RWPE2 (cell line): ENCODE data around the gene PTCH2.

Source experiments
- ATAC-seq: fragments of 200-7000 bp; cut with Tn5 transposase; 3 replicates; pipeline ENCODE4 v1.9.1; 2021; ENCODE audit warnings: low read depth
- DNase-seq: peaks from one replicate; pipeline ENCODE4 v3.0.0-alpha.2; 2020; ENCODE audit warnings: low spot score
- H3K27ac ChIP-seq: fragments of 450-650 bp; 2 replicates; pipeline ENCODE4 v1.5.1; 2017; ENCODE audit warnings: mild to moderate bottlenecking; ENCODE audit not compliant: poor library complexity, severe bottlenecking
- H3K27me3 ChIP-seq: fragments of 250-450 bp; sonication (Bioruptor Pico); 2 replicates; pipeline ENCODE4 v1.5.1; 2021; ENCODE audit warnings: mild to moderate bottlenecking, moderate library complexity; ENCODE audit not compliant: insufficient read depth, poor library complexity, severe bottlenecking
- H3K36me3 ChIP-seq: fragments of 250-450 bp; sonication (Bioruptor Pico); 2 replicates; pipeline ENCODE4 v1.5.1; 2020; ENCODE audit warnings: low read depth, mild to moderate bottlenecking, moderate library complexity
- H3K4me1 ChIP-seq: fragments of 250-450 bp; sonication (Bioruptor Pico); 2 replicates; pipeline ENCODE4 v1.5.1; 2021; ENCODE audit warnings: mild to moderate bottlenecking, moderate library complexity; ENCODE audit not compliant: insufficient read depth, poor library complexity, severe bottlenecking
- H3K4me3 ChIP-seq: fragments of 250-450 bp; sonication (Bioruptor Pico); 2 replicates; pipeline ENCODE4 v1.5.1; 2021; ENCODE audit warnings: mild to moderate bottlenecking, moderate library complexity; ENCODE audit not compliant: severe bottlenecking
- H3K9me3 ChIP-seq: fragments of 250-450 bp; sonication (Bioruptor Pico); 2 replicates; pipeline ENCODE4 v1.5.1; 2021; ENCODE audit warnings: mild to moderate bottlenecking, moderate library complexity; ENCODE audit not compliant: severe bottlenecking
- TF ChIP-seq, protein P1 (sequence below): fragments of 450-650 bp; IDR thresholded peaks from one replicate; pipeline ENCODE4 v1.5.1; 2017; ENCODE audit warnings: mild to moderate bottlenecking, moderate library complexity; ENCODE audit not compliant: poor library complexity, severe bottlenecking

PTCH2 gene

GRCh38 chr1:44881011-44881632 is 38.1 kb upstream of the PTCH2 start:
- ATAC-seq = peak; percentile 81
- no peaks in the 10 kb centered on the region for H3K27me3 ChIP-seq
- no peaks in the 10 kb centered on the region for H3K4me1 ChIP-seq
- H3K27ac ChIP-seq = no peak overlapping the region
- no peaks in the 10 kb centered on the region for H3K9me3 ChIP-seq
- H3K4me3 ChIP-seq = no peak overlapping the region
- DNase-seq = no peak
- no peaks in the 10 kb centered on the region; the same call in none of the 2 replicates for H3K36me3 ChIP-seq
- TF ChIP-seq, protein P1, sequence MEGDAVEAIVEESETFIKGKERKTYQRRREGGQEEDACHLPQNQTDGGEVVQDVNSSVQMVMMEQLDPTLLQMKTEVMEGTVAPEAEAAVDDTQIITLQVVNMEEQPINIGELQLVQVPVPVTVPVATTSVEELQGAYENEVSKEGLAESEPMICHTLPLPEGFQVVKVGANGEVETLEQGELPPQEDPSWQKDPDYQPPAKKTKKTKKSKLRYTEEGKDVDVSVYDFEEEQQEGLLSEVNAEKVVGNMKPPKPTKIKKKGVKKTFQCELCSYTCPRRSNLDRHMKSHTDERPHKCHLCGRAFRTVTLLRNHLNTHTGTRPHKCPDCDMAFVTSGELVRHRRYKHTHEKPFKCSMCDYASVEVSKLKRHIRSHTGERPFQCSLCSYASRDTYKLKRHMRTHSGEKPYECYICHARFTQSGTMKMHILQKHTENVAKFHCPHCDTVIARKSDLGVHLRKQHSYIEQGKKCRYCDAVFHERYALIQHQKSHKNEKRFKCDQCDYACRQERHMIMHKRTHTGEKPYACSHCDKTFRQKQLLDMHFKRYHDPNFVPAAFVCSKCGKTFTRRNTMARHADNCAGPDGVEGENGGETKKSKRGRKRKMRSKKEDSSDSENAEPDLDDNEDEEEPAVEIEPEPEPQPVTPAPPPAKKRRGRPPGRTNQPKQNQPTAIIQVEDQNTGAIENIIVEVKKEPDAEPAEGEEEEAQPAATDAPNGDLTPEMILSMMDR = no peak

DNA sequence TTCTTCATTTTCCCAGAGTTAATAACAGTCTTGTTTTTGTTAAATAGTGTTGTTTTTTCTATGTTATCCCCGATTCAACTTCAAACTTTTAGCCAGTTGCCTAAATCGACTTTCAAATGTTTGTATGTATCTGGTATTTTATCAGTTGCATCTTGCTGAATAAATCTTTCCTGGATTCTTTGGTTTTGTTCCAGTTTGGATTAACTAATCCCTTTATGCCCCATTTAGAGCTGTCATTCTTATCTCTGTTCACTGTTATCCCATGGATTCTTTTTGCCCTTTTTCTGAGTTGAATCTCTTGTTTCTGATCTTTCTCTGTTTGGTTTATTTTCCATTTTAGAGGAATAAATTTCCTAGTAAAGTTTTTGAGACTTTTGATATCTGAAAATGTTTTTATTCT is 31.1 kb upstream of the PTCH2 start:
- Histone ChIP-seq H3K9me3 (no peaks in the 10 kb centered on the region), H3K27ac (no peak overlapping the region), H3K27me3 (no peaks in the 10 kb centered on the region), H3K4me3 (no peak overlapping the region), H3K36me3 (no peaks in the 10 kb centered on the region; the same call in 1 of the 2 replicates), H3K4me1 (no peaks in the 10 kb centered on the region)
- TF ChIP-seq, protein P1 = no peak
- DNase-seq (no peak), ATAC-seq (no peak)

- ATAC-seq (no peak), DNase-seq (no peak)
- Histone ChIP-seq H3K27ac (no peak overlapping the region), H3K27me3 (no peaks in the 10 kb centered on the region), H3K4me1 (no peaks in the 10 kb centered on the region), H3K36me3 (no peaks in the 10 kb centered on the region; the same call in 1 of the 2 replicates), H3K9me3 (no peaks in the 10 kb centered on the region), H3K4me3 (no peak overlapping the region)
- TF ChIP-seq, protein P1 = no peak
Observed at GRCh38 chr1:44870096-44870495, 27.0 kb upstream of the PTCH2 start.

GRCh38 chr1:44867801-44868200 is 24.7 kb upstream of the PTCH2 start:
- no peaks in the 10 kb centered on the region for H3K27me3 ChIP-seq
- H3K9me3 ChIP-seq = no peaks in the 10 kb centered on the region
- ATAC-seq (no peak), DNase-seq (no peak)
- H3K36me3 ChIP-seq = no peaks in the 10 kb centered on the region; the same call in none of the 2 replicates
- H3K27ac ChIP-seq = no peak overlapping the region
- H3K4me1 ChIP-seq = no peaks in the 10 kb centered on the region
- H3K4me3 ChIP-seq = no peak overlapping the region
- TF ChIP-seq, protein P1 = no peak

DNA sequence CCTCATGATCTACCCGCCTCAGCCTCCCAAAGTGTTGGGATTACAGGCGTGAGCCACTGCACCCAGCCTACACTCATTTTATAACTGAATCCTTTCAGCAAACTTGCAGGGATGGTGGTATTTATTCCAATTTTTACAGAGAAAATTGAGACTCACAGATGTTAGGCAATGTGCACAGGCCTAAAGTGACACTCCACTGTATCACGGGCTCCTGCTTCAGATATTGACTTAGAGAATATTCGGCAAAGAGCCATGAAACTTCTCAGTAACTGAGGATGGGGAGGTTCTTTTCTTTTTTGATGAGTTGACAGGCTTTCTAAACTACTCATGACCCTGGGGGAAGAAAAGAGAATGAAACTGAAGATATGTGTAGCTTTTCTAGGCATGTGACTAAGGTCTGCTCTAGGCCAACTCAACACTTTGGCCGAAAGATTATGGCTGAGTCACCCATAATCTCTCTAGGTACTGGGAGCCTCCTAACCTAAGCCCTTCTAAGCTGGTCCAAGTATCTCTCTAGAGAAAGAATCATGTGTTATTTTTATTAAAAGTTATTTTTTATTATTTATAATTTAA is 19.9 kb upstream of the PTCH2 start:
- H3K27me3 ChIP-seq = no peaks in the 10 kb centered on the region
- no peaks in the 10 kb centered on the region for H3K9me3 ChIP-seq
- no peak overlapping the region for H3K4me3 ChIP-seq
- H3K27ac ChIP-seq = no peak overlapping the region
- ATAC-seq = no peak
- DNase-seq = no peak
- H3K36me3 ChIP-seq = no peaks in the 10 kb centered on the region; the same call in 1 of the 2 replicates
- no peaks in the 10 kb centered on the region for H3K4me1 ChIP-seq
- TF ChIP-seq, protein P1 = no peak
